Measurements from ENCODE around the gene TSPAN3. TPM values are rescaled to one million over a fixed set of nuclear protein-coding genes. Genes with fewer than 3 reads are reported as not detected.

TSPAN3 gene
- total and polyA plus RNA-seq, 10 of the 15 experiments (the other 5 are each of a cell fraction or from before 2014, with no cell fraction given) = 18.9 to 114 (median 57.2) TPM

GRCh38 chr15:76996076-76996525 lies 74.8 kb downstream of the TSPAN3 start:
- WGBS (ENCODE audit: insufficient coverage, insufficient replicate concordance, low lambda C conversion rate, missing lambda C conversion rate) = 91% methylated on average over 9 of the region's 9 CpGs
- CTCF ChIA-PET = interaction anchor here (1.1 to 5.9 kb wide), 7 partner anchors 9 to 186 kb away, joined by 3 to 42 read pairs (median 5); no protein-coding TSS in a partner anchor
- Histone ChIP-seq H3K9me3 (replicated peaks; ENCODE audit: control insufficient read depth, insufficient read depth, low read length) (no peaks in the 10 kb centered on the region), H3K4me3 (peak overlapping the region; percentile 68), H2AFZ (ENCODE audit: control insufficient read depth, low read depth, low read length) (no peak overlapping the region), H3K36me3 (ENCODE audit: control insufficient read depth in 2 of 2, insufficient read depth in 2 of 2, low read length in 1 of 2) (no peaks in the 10 kb centered on the region), H4K20me1 (ENCODE audit: control insufficient read depth, insufficient read depth) (no peaks in the 10 kb centered on the region), H3K4me1 (ENCODE audit: control insufficient read depth, insufficient read depth, low read length) (peaks cover 28% of the 10 kb centered on the region), H3K79me2 (ENCODE audit: control insufficient read depth, insufficient read depth, low read length) (peaks cover 6% of the 10 kb centered on the region), H3K27ac (ENCODE audit: control insufficient read depth, insufficient read depth) (peak overlapping the region; percentile 55; the same call in 1 of the 2 replicates), H3K27me3 (replicated peaks in 1 of 2; ENCODE audit: control insufficient read depth in 2 of 2, insufficient read depth in 2 of 2, low read length in 1 of 2) (no peaks in the 10 kb centered on the region), H3K9ac (ENCODE audit: control insufficient read depth, insufficient read depth, low read length) (peak overlapping the region; percentile 71), H3K4me2 (ENCODE audit: control insufficient read depth, insufficient read depth) (peak overlapping the region; percentile 84)
- in situ Hi-C loops (cut with MboI) (no loop called here), intact Hi-C loops (cut with micrococcal nuclease; ENCODE audit: unreplicated experiment) (no loop called here)
- no TSS peak for BruUV-seq (replicated peaks)
- DNase-seq (ENCODE audit: low read depth, low spot score) = no peak
- POLR2A ChIA-PET = interaction anchor here (0.9 to 4.4 kb wide), 5 partner anchors 8 to 67 kb away, joined by 3 to 32 read pairs (median 14); no protein-coding TSS in a partner anchor
- RAD21 ChIA-PET (ENCODE audit: unreplicated experiment) = interaction anchor here (1.3 to 4.1 kb wide), 4 partner anchors 8 to 23 kb away, joined by 3 to 42 read pairs (median 11); no protein-coding TSS in a partner anchor
- no peak for FAIRE-seq
- ATAC-seq = no peak
- SMC1A ChIA-PET (ENCODE audit: uncharacterized antibody, unreplicated experiment) = interaction anchor here (1.4 to 7.8 kb wide), 3 partner anchors 8 to 17 kb away, joined by 4 to 99 read pairs (median 47); no protein-coding TSS in a partner anchor
- TF ChIP-seq ELK1 (IDR thresholded peaks at IDR 0.05; ENCODE audit: low read depth, low read length) (no peak), SREBF2 (IDR thresholded peaks at IDR 0.05; ENCODE audit: low read length) (no peak), E2F4 (IDR thresholded peaks at IDR 0.05; ENCODE audit: low read depth, low read length) (no peak), SIX5 (IDR thresholded peaks at IDR 0.05; ENCODE audit: low read depth, low read length, severe bottlenecking) (no peak), KDM1A (IDR thresholded peaks at IDR 0.05; ENCODE audit: borderline replicate concordance) (no peak), CREM (IDR thresholded peaks at IDR 0.05; ENCODE audit: low read depth) (no peak), TAF1 (IDR thresholded peaks at IDR 0.05; ENCODE audit: borderline replicate concordance, low read depth, low read length) (no peak)
